RWPE2 (cell line): ENCODE data around the gene ATR.
"Not testable (repeated sequence)": the region's sequence is repeated elsewhere in the genome, so short reads cannot be mapped to it uniquely, and the experiment has no call there.

ENCODE experiments used
- ATAC-seq: fragments of 200-7000 bp; cut with Tn5 transposase; 3 replicates; pipeline ENCODE4 v1.9.1; 2021; ENCODE audit warnings: low read depth
- DNase-seq: peaks from one replicate; pipeline ENCODE4 v3.0.0-alpha.2; 2020; ENCODE audit warnings: low spot score
- H3K27ac ChIP-seq: fragments of 450-650 bp; 2 replicates; pipeline ENCODE4 v1.5.1; 2017; ENCODE audit warnings: mild to moderate bottlenecking; ENCODE audit not compliant: poor library complexity, severe bottlenecking
- H3K27me3 ChIP-seq: fragments of 250-450 bp; sonication (Bioruptor Pico); 2 replicates; pipeline ENCODE4 v1.5.1; 2021; ENCODE audit warnings: mild to moderate bottlenecking, moderate library complexity; ENCODE audit not compliant: insufficient read depth, poor library complexity, severe bottlenecking
- H3K36me3 ChIP-seq: fragments of 250-450 bp; sonication (Bioruptor Pico); 2 replicates; pipeline ENCODE4 v1.5.1; 2020; ENCODE audit warnings: low read depth, mild to moderate bottlenecking, moderate library complexity
- H3K4me1 ChIP-seq: fragments of 250-450 bp; sonication (Bioruptor Pico); 2 replicates; pipeline ENCODE4 v1.5.1; 2021; ENCODE audit warnings: mild to moderate bottlenecking, moderate library complexity; ENCODE audit not compliant: insufficient read depth, poor library complexity, severe bottlenecking
- H3K4me3 ChIP-seq: fragments of 250-450 bp; sonication (Bioruptor Pico); 2 replicates; pipeline ENCODE4 v1.5.1; 2021; ENCODE audit warnings: mild to moderate bottlenecking, moderate library complexity; ENCODE audit not compliant: severe bottlenecking
- H3K9me3 ChIP-seq: fragments of 250-450 bp; sonication (Bioruptor Pico); 2 replicates; pipeline ENCODE4 v1.5.1; 2021; ENCODE audit warnings: mild to moderate bottlenecking, moderate library complexity; ENCODE audit not compliant: severe bottlenecking
- CTCF ChIP-seq: fragments of 450-650 bp; IDR thresholded peaks from one replicate; pipeline ENCODE4 v1.5.1; 2017; ENCODE audit warnings: mild to moderate bottlenecking, moderate library complexity; ENCODE audit not compliant: poor library complexity, severe bottlenecking

Gene ATR

GRCh38 chr3:142586803-142587406, 8.4 kb upstream of the ATR start:
- no peaks in the 10 kb centered on the region for H3K36me3 ChIP-seq
- DNase-seq (no peak), ATAC-seq (peak; percentile 90)
- H3K4me1 ChIP-seq, result peaks cover 3% of the 10 kb centered on the region
- no peaks in the 10 kb centered on the region for H3K9me3 ChIP-seq
- peak; percentile 91 for TF ChIP-seq CTCF
- H3K27me3 ChIP-seq, result no peaks in the 10 kb centered on the region
- H3K4me3 ChIP-seq, result no peak overlapping the region
- H3K27ac ChIP-seq, result no peak overlapping the region

- not testable (repeated sequence) for H3K27ac ChIP-seq, ATAC-seq, DNase-seq, H3K4me3 ChIP-seq, H3K4me1 ChIP-seq, H3K27me3 ChIP-seq, H3K9me3 ChIP-seq, H3K36me3 ChIP-seq
Measured at GRCh38 chr3:142581070-142581469, 2.5 kb upstream of the ATR start.

GRCh38 chr3:142580061-142580423, 1.5 kb upstream of the ATR start:
- H3K9me3 ChIP-seq, result no peaks in the 10 kb centered on the region
- no peak for ATAC-seq
- H3K36me3 ChIP-seq, result no peaks in the 10 kb centered on the region
- no peak for DNase-seq
- H3K4me3 ChIP-seq, result no peak overlapping the region
- H3K27ac ChIP-seq, result no peak overlapping the region
- no peak for TF ChIP-seq CTCF
- peaks cover 7% of the 10 kb centered on the region for H3K4me1 ChIP-seq
- no peaks in the 10 kb centered on the region for H3K27me3 ChIP-seq

- H3K4me1 ChIP-seq, result peaks cover 7% of the 10 kb centered on the region
- TF ChIP-seq CTCF, result no peak
- ATAC-seq, result no peak
- peak overlapping the region; percentile 39 for H3K27ac ChIP-seq
- DNase-seq, result no peak
- H3K36me3 ChIP-seq, result 0 out of 2 replicates have a peak, but pooled peaks cover 5% of the 10 kb centered on the region
- H3K27me3 ChIP-seq, result no peaks in the 10 kb centered on the region
- peak overlapping the region; percentile 68 for H3K4me3 ChIP-seq
- no peaks in the 10 kb centered on the region for H3K9me3 ChIP-seq
Measured at GRCh38 chr3:142577696-142578328, 721 bp downstream of the ATR start.

GRCh38 chr3:142576792-142577191, 1.7 kb downstream of the ATR start:
- no peak for ATAC-seq
- peaks cover 7% of the 10 kb centered on the region for H3K4me1 ChIP-seq
- H3K27me3 ChIP-seq, result no peaks in the 10 kb centered on the region
- H3K36me3 ChIP-seq, result 0 out of 2 replicates have a peak, but pooled peaks cover 5% of the 10 kb centered on the region
- H3K27ac ChIP-seq, result no peak overlapping the region
- TF ChIP-seq CTCF, result no peak
- DNase-seq, result no peak
- H3K4me3 ChIP-seq, result no peak overlapping the region
- H3K9me3 ChIP-seq, result no peaks in the 10 kb centered on the region
